Measurements from ENCODE around the gene IGFBP2. TPM values are rescaled to one million over a fixed set of nuclear protein-coding genes. Genes with fewer than 3 reads are reported as not detected.

Gene IGFBP2
- total and polyA plus RNA-seq, 4 donors, result 88.8 to 1,119 (median 352) TPM

DNA sequence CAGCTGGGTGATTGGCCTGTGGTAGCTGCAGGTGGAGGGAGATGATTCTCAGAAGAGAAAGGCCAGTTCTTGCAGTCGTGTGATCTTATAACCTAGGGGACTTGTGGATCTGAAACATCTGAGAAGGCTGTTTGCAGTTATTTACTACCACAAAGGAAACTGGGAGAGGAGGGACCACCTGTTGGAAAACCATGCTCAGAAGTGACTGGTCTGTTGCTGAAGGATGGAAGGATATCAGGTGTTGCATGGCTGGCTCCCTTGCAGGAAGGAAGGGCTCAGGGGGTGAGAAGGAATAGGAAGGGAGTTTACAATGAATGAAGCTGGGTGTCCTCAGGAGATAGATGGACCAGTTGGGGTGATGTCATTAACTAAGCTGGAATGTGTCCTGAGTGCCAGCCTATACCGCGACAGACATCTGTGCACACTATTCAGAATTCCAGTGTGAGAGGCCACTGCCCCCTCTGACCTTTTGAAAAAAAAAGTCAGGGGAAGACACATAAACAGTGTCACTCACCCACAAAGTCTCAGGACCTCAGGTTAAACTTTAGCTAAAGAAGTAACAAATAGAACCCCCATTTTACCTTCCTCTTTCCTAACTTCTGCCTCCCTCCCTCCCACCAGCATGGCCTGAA is 17.5 kb downstream of the IGFBP2 start (continued):
- TF ChIP-seq, protein P1, sequence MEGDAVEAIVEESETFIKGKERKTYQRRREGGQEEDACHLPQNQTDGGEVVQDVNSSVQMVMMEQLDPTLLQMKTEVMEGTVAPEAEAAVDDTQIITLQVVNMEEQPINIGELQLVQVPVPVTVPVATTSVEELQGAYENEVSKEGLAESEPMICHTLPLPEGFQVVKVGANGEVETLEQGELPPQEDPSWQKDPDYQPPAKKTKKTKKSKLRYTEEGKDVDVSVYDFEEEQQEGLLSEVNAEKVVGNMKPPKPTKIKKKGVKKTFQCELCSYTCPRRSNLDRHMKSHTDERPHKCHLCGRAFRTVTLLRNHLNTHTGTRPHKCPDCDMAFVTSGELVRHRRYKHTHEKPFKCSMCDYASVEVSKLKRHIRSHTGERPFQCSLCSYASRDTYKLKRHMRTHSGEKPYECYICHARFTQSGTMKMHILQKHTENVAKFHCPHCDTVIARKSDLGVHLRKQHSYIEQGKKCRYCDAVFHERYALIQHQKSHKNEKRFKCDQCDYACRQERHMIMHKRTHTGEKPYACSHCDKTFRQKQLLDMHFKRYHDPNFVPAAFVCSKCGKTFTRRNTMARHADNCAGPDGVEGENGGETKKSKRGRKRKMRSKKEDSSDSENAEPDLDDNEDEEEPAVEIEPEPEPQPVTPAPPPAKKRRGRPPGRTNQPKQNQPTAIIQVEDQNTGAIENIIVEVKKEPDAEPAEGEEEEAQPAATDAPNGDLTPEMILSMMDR (IDR thresholded peaks at IDR 0.05; ENCODE audit: low read depth, low read length, missing input control), result no peak
- TF ChIP-seq YY1 (IDR thresholded peaks at IDR 0.05) (peak; percentile 22), JUND (IDR thresholded peaks at IDR 0.05) (peak in 1 of 2 donors; percentile 13), HNF4G (IDR thresholded peaks at IDR 0.05) (no peak), RXRA (IDR thresholded peaks at IDR 0.05) (peak; percentile 51 to 81), SP1 (IDR thresholded peaks at IDR 0.05) (no peak), TAF1 (conservative IDR thresholded peaks at IDR 0.05) (no peak), EGR1 (IDR thresholded peaks at IDR 0.05; ENCODE audit: low read depth in 2 of 2) (no peak)

- H3K27me3 ChIP-seq (ENCODE audit: control insufficient read depth in 4 of 4, insufficient read depth in 4 of 4, low read length in 3 of 4), result no peaks in the 10 kb centered on the region
- H3K4me1 ChIP-seq (ENCODE audit: control insufficient read depth in 4 of 4, insufficient read depth in 4 of 4, low read length in 3 of 4), result peaks cover 13 to 31% (median 23%) of the 10 kb centered on the region in 4 donors
- H3K36me3 ChIP-seq (ENCODE audit: control insufficient read depth in 4 of 4, insufficient read depth in 3 of 4, low read depth in 1 of 4, low read length in 3 of 4), result no peaks in the 10 kb centered on the region
- DNase-seq (ENCODE audit: low spot score), result no peak
- TF ChIP-seq REST (IDR thresholded peaks at IDR 0.05) (no peak), EGR1 (IDR thresholded peaks at IDR 0.05; ENCODE audit: low read depth in 2 of 2) (peak in 1 of 2 donors; percentile 28), ATF3 (IDR thresholded peaks at IDR 0.05) (peak; percentile 88), RXRA (IDR thresholded peaks at IDR 0.05) (peak in 1 of 2 donors; percentile 12), JUND (IDR thresholded peaks at IDR 0.05) (peak; percentile 95 to 99), FOXA1 (IDR thresholded peaks at IDR 0.05) (no peak)
- TF ChIP-seq, protein P2, sequence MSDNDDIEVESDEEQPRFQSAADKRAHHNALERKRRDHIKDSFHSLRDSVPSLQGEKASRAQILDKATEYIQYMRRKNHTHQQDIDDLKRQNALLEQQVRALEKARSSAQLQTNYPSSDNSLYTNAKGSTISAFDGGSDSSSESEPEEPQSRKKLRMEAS (IDR thresholded peaks at IDR 0.05), result no peak
- TF ChIP-seq, protein P1 (IDR thresholded peaks at IDR 0.05; ENCODE audit: low read depth, low read length, missing input control), result no peak
- no peak overlapping the region for H3K9ac ChIP-seq (ENCODE audit: low read depth in 1 of 2, low read length in 2 of 2)
- H3K27ac ChIP-seq (ENCODE audit: low read depth in 1 of 2, low read length in 2 of 2), result peak overlapping the region in 1 of 2 donors; percentile 51
- no peaks in the 10 kb centered on the region for H3K9me3 ChIP-seq (ENCODE audit: control insufficient read depth in 4 of 4, low read length in 3 of 4)
- WGBS, result 74% methylated on average over 6 of the region's 6 CpGs
- no peak overlapping the region for H3K4me3 ChIP-seq (ENCODE audit: low read depth in 1 of 3, low read length in 3 of 3)
Observed at GRCh38 chr2:216651351-216651881, 18.2 kb downstream of the IGFBP2 start.
